ENCODE data around the gene GSDMA.

GSDMA gene

GRCh38 chr17:40020146-40020545 lies 57.3 kb downstream of the GSDMA start:
- no peak for DNase-seq (ENCODE audit: low read depth, low spot score)

GRCh38 chr17:40021451-40021971 lies 58.7 kb downstream of the GSDMA start:
- DNase-seq (ENCODE audit: low read depth, low spot score), result no peak

GRCh38 chr17:40022497-40022896 lies 59.7 kb downstream of the GSDMA start:
- no peak for DNase-seq (ENCODE audit: low read depth, low spot score)

- DNase-seq (ENCODE audit: low read depth, low spot score), result no peak
Observed at GRCh38 chr17:40022961-40023541, 60.2 kb downstream of the GSDMA start.

GRCh38 chr17:40023590-40024292 lies 60.9 kb downstream of the GSDMA start:
- DNase-seq (ENCODE audit: low read depth, low spot score), result no peak

GRCh38 chr17:40024901-40025300 lies 62.1 kb downstream of the GSDMA start:
- DNase-seq (ENCODE audit: low read depth, low spot score), result no peak

- no peak for DNase-seq (ENCODE audit: low read depth, low spot score)
Observed at GRCh38 chr17:40025559-40025958, 62.8 kb downstream of the GSDMA start.

GRCh38 chr17:40025991-40026815 lies 63.4 kb downstream of the GSDMA start:
- DNase-seq (ENCODE audit: low read depth, low spot score), result no peak

GRCh38 chr17:40026816-40027613 lies 64.2 kb downstream of the GSDMA start:
- no peak for DNase-seq (ENCODE audit: low read depth, low spot score)
